NCI-H1694 (cell line): ENCODE data around the gene CDC14A.
"Not testable (repeated sequence)": the region's sequence is repeated elsewhere in the genome, so short reads cannot be mapped to it uniquely, and the experiment has no call there.

Source experiments
- DNase-seq: peaks from one replicate; lab custom pipeline; 2025; lab: John Stamatoyannopoulos, UW

Gene CDC14A

GRCh38 chr1:100363831-100364230, 11.5 kb downstream of the CDC14A start:
- DNase-seq = no peak

GRCh38 chr1:100364697-100365096, 12.4 kb downstream of the CDC14A start:
- DNase-seq = no peak

GRCh38 chr1:100366209-100366525, 13.9 kb downstream of the CDC14A start:
- DNase-seq = no peak

GRCh38 chr1:100369339-100369738, 17.0 kb downstream of the CDC14A start:
- DNase-seq = not testable (repeated sequence)

GRCh38 chr1:100373953-100374352, 21.6 kb downstream of the CDC14A start:
- not testable (repeated sequence) for DNase-seq

GRCh38 chr1:100376890-100377289, 24.6 kb downstream of the CDC14A start:
- DNase-seq = not testable (repeated sequence)

- no peak for DNase-seq
These were observed 25.5 kb downstream of the CDC14A start for GRCh38 chr1:100377590-100378361.

GRCh38 chr1:100378956-100379355, 26.6 kb downstream of the CDC14A start:
- DNase-seq = no peak

GRCh38 chr1:100380635-100381034, 28.3 kb downstream of the CDC14A start:
- no peak for DNase-seq

- DNase-seq = no peak
These were observed 30.4 kb downstream of the CDC14A start for GRCh38 chr1:100382657-100383056.

GRCh38 chr1:100383743-100384405, 31.6 kb downstream of the CDC14A start:
- DNase-seq = no peak

- DNase-seq = no peak
These were observed 34.9 kb downstream of the CDC14A start for GRCh38 chr1:100387209-100387608.

- DNase-seq = no peak
These were observed 35.5 kb downstream of the CDC14A start for GRCh38 chr1:100387657-100388350.

GRCh38 chr1:100390531-100390930, 38.2 kb downstream of the CDC14A start:
- DNase-seq = no peak

- DNase-seq = no peak
These were observed 39.4 kb downstream of the CDC14A start for GRCh38 chr1:100391675-100392074.

GRCh38 chr1:100392756-100393155, 40.5 kb downstream of the CDC14A start:
- no peak for DNase-seq

GRCh38 chr1:100394285-100394684, 42.0 kb downstream of the CDC14A start:
- DNase-seq = no peak

- DNase-seq = no peak
These were observed 43.6 kb downstream of the CDC14A start for GRCh38 chr1:100395913-100396312.

GRCh38 chr1:100396651-100397050, 44.3 kb downstream of the CDC14A start:
- no peak for DNase-seq

- DNase-seq = no peak
These were observed 45.4 kb downstream of the CDC14A start for GRCh38 chr1:100397681-100398080.

GRCh38 chr1:100398648-100399047, 46.3 kb downstream of the CDC14A start:
- DNase-seq = no peak

- DNase-seq = no peak
These were observed 48.1 kb downstream of the CDC14A start for GRCh38 chr1:100400404-100400803.

GRCh38 chr1:100404821-100405220, 52.5 kb downstream of the CDC14A start:
- no peak for DNase-seq
